DOHH2 (cell line): ENCODE results near the gene PLG.
A peak's percentile ranks its signal among the peaks of the same experiment; 100 is the strongest.
"Not testable (repeated sequence)": the region's sequence is repeated elsewhere in the genome, so short reads cannot be mapped to it uniquely, and the experiment has no call there.

Experiments used
- H3F3A ChIP-seq: fragments of 200-600 bp; sonication (generic), shearing (Covaris generic); 2 replicates; pipeline ENCODE4 v1.6.0; 2016; ENCODE audit warnings: antibody characterized with exemption, mild to moderate bottlenecking; ENCODE audit not compliant: control insufficient read depth, insufficient read depth
- H3K27ac ChIP-seq: fragments of 200-600 bp; sonication (generic); 2 replicates; pipeline ENCODE4 v1.5.1; 2014; ENCODE audit warnings: low read depth, mild to moderate bottlenecking, low read length, moderate library complexity
- H3K27me3 ChIP-seq: fragments of 200-600 bp; sonication (generic); 2 replicates; pipeline ENCODE4 v1.6.1; 2014; ENCODE audit warnings: mild to moderate bottlenecking, low read length, mixed read lengths; ENCODE audit not compliant: control insufficient read depth
- H3K36me3 ChIP-seq: fragments of 200-600 bp; sonication (generic); 2 replicates; pipeline ENCODE4 v1.6.1; 2014; ENCODE audit warnings: mild to moderate bottlenecking, low read length, moderate library complexity, mixed read lengths; ENCODE audit not compliant: control insufficient read depth
- H3K4me1 ChIP-seq: fragments of 200-600 bp; sonication (generic); 2 replicates; pipeline ENCODE4 v1.6.1; 2014; ENCODE audit warnings: mild to moderate bottlenecking, low read length, mixed read lengths; ENCODE audit not compliant: control insufficient read depth
- H3K4me2 ChIP-seq: fragments of 200-600 bp; sonication (generic); 2 replicates; pipeline ENCODE4 v1.6.0; 2014; ENCODE audit warnings: mild to moderate bottlenecking, low read length, moderate library complexity
- H3K4me3 ChIP-seq: fragments of 200-600 bp; sonication (generic); 2 replicates; pipeline ENCODE4 v1.5.1; 2014; ENCODE audit warnings: mild to moderate bottlenecking, low read length, mixed read lengths
- H3K79me2 ChIP-seq: fragments of 200-600 bp; sonication (generic); 2 replicates; pipeline ENCODE4 v1.6.1; 2014; ENCODE audit warnings: mild to moderate bottlenecking, low read length, mixed read lengths; ENCODE audit not compliant: control insufficient read depth
- H3K9me2 ChIP-seq: fragments of 200-600 bp; sonication (generic); replicated peaks from 2 replicates; pipeline ENCODE4 v1.6.1; 2014; ENCODE audit warnings: mild to moderate bottlenecking, low read length, mixed read lengths; ENCODE audit not compliant: control insufficient read depth
- H3K9me3 ChIP-seq: fragments of 200-600 bp; sonication (generic); 2 replicates; pipeline ENCODE4 v1.6.1; 2014; ENCODE audit warnings: antibody characterized with exemption, low read length, mixed read lengths; ENCODE audit not compliant: control insufficient read depth, insufficient read depth
- H4K20me1 ChIP-seq: fragments of 200-600 bp; sonication (generic); 2 replicates; pipeline ENCODE4 v1.6.0; 2014; ENCODE audit warnings: low read depth, mild to moderate bottlenecking, antibody characterized with exemption, low read length, moderate library complexity; ENCODE audit not compliant: control insufficient read depth, insufficient read depth
- CTCF ChIP-seq: fragments of 200-600 bp; sonication (generic); IDR thresholded peaks from one replicate; pipeline ENCODE4 v1.5.1; 2014; ENCODE audit warnings: antibody characterized with exemption, mild to moderate bottlenecking, low read depth, low read length; ENCODE audit not compliant: poor library complexity, severe bottlenecking
- EZH2phosphoT487 ChIP-seq: fragments of 200-600 bp; sonication (generic); IDR thresholded peaks from 2 replicates; pipeline ENCODE4 v1.6.1; 2017; ENCODE audit warnings: borderline replicate concordance, mild to moderate bottlenecking, antibody characterized with exemption, low read length, moderate library complexity, mixed read lengths

Gene PLG

GRCh38 chr6:160662842-160663241, 39.2 kb upstream of the PLG start:
- Histone ChIP-seq H3K4me2 (no peak overlapping the region), H3K4me1 (no peaks in the 10 kb centered on the region), H3F3A (no peaks in the 10 kb centered on the region), H3K9me2 (no peaks in the 10 kb centered on the region), H3K9me3 (no peaks in the 10 kb centered on the region), H3K27ac (no peak overlapping the region), H3K79me2 (no peaks in the 10 kb centered on the region), H4K20me1 (no peaks in the 10 kb centered on the region), H3K36me3 (no peaks in the 10 kb centered on the region), H3K4me3 (no peak overlapping the region), H3K27me3 (no peaks in the 10 kb centered on the region)
- TF ChIP-seq EZH2phosphoT487 = no peak
- TF ChIP-seq CTCF = no peak

GRCh38 chr6:160664198-160664597, 37.8 kb upstream of the PLG start, which contains the start of gene LPA:
Gene LPA (minus strand): TSS chr6:160664275. CDS start chr6:160664214, 61 bp downstream.
- H3K4me1 ChIP-seq = not testable (repeated sequence)

GRCh38 chr6:160667639-160668481, 34.2 kb upstream of the PLG start:
- Histone ChIP-seq H3K27ac (no peak overlapping the region), H4K20me1 (no peaks in the 10 kb centered on the region), H3K9me3 (no peaks in the 10 kb centered on the region), H3K4me2 (no peak overlapping the region), H3K4me1 (no peaks in the 10 kb centered on the region), H3K9me2 (no peaks in the 10 kb centered on the region), H3F3A (no peaks in the 10 kb centered on the region), H3K79me2 (no peaks in the 10 kb centered on the region), H3K27me3 (no peaks in the 10 kb centered on the region), H3K36me3 (no peaks in the 10 kb centered on the region), H3K4me3 (no peak overlapping the region)
- TF ChIP-seq EZH2phosphoT487 = no peak
- peak; percentile 84 for TF ChIP-seq CTCF

More at GRCh38 chr6:160664198-160664597, 37.8 kb upstream of the PLG start, which contains the start of gene LPA:
- H3K9me3 ChIP-seq, H3K4me3 ChIP-seq, H3K9me2 ChIP-seq, H3K79me2 ChIP-seq, H4K20me1 ChIP-seq, H3K4me2 ChIP-seq, H3F3A ChIP-seq, H3K27ac ChIP-seq, H3K36me3 ChIP-seq, H3K27me3 ChIP-seq: not testable (repeated sequence)

GRCh38 chr6:160668589-160668988, 33.5 kb upstream of the PLG start:
- no peaks in the 10 kb centered on the region for H3K9me2 ChIP-seq
- H3K4me1 ChIP-seq = no peaks in the 10 kb centered on the region

GRCh38 chr6:160676418-160676817, 25.6 kb upstream of the PLG start:
- H3F3A ChIP-seq, H3K9me3 ChIP-seq, H3K4me3 ChIP-seq, H3K9me2 ChIP-seq, H3K4me2 ChIP-seq, H4K20me1 ChIP-seq, H3K36me3 ChIP-seq, H3K4me1 ChIP-seq, H3K79me2 ChIP-seq, H3K27me3 ChIP-seq, H3K27ac ChIP-seq: not testable (repeated sequence)

More at GRCh38 chr6:160668589-160668988, 33.5 kb upstream of the PLG start:
- TF ChIP-seq EZH2phosphoT487 = no peak
- no peak for TF ChIP-seq CTCF
- Histone ChIP-seq H3K27me3 (no peaks in the 10 kb centered on the region), H3K36me3 (no peaks in the 10 kb centered on the region), H4K20me1 (no peaks in the 10 kb centered on the region), H3K79me2 (no peaks in the 10 kb centered on the region), H3K4me2 (no peak overlapping the region), H3F3A (no peaks in the 10 kb centered on the region), H3K9me3 (no peaks in the 10 kb centered on the region), H3K4me3 (no peak overlapping the region), H3K27ac (no peak overlapping the region)
